ENCODE results near the gene BRMS1. TPM values are rescaled to one million over a fixed set of nuclear protein-coding genes. Genes with fewer than 3 reads are reported as not detected.

Gene BRMS1
- total and polyA plus RNA-seq, 2 experiments from 2014 or later: 39.7 to 48.6 TPM

- H3K9me3 ChIP-seq (ENCODE audit: low read depth): no peaks in the 10 kb centered on the region
- H3K4me2 ChIP-seq: peak overlapping the region; percentile 96
- no peaks in the 10 kb centered on the region for H4K20me1 ChIP-seq (ENCODE audit: insufficient read depth, poor library complexity, severe bottlenecking)
- no peaks in the 10 kb centered on the region for H3K27me3 ChIP-seq
- no peak overlapping the region for H2AFZ ChIP-seq
- peak; percentile 12 for DNase-seq (ENCODE audit: low spot score)
- WGBS (ENCODE audit: low lambda C conversion rate, missing lambda C conversion rate): 86% methylated on average over 41 of the region's 42 CpGs
- no peaks in the 10 kb centered on the region for H3K36me3 ChIP-seq (replicated peaks; ENCODE audit: insufficient read depth, low read depth)
- peaks cover 19% of the 10 kb centered on the region for H3K4me1 ChIP-seq (ENCODE audit: insufficient read depth)
- H3K9me2 ChIP-seq (replicated peaks; ENCODE audit: insufficient read depth): no peaks in the 10 kb centered on the region
- no peak overlapping the region for H3K4me3 ChIP-seq
- peaks cover 7% of the 10 kb centered on the region for H3K79me2 ChIP-seq
- peak overlapping the region; percentile 81 for H3K27ac ChIP-seq
- TF ChIP-seq EZH2 (IDR thresholded peaks at IDR 0.05; ENCODE audit: borderline replicate concordance): no peak
- no peak for TF ChIP-seq CTCF (IDR thresholded peaks at IDR 0.05; ENCODE audit: poor library complexity)
- no peak for TF ChIP-seq EZH2phosphoT487 (IDR thresholded peaks at IDR 0.05; ENCODE audit: low read depth, severe bottlenecking, unreplicated experiment)
Measured at GRCh38 chr11:66334605-66335442, 10.1 kb downstream of the BRMS1 start.

GRCh38 chr11:66333896-66334604 lies 10.9 kb downstream of the BRMS1 start:
- TF ChIP-seq EZH2phosphoT487 (IDR thresholded peaks at IDR 0.05; ENCODE audit: low read depth, severe bottlenecking, unreplicated experiment) (no peak), EZH2 (IDR thresholded peaks at IDR 0.05; ENCODE audit: borderline replicate concordance) (no peak), CTCF (IDR thresholded peaks at IDR 0.05; ENCODE audit: poor library complexity) (no peak)
- Histone ChIP-seq H4K20me1 (ENCODE audit: insufficient read depth, poor library complexity, severe bottlenecking) (no peaks in the 10 kb centered on the region), H3K9me2 (replicated peaks; ENCODE audit: insufficient read depth) (no peaks in the 10 kb centered on the region), H3K4me3 (no peak overlapping the region), H3K27me3 (no peaks in the 10 kb centered on the region), H3K9me3 (ENCODE audit: low read depth) (no peaks in the 10 kb centered on the region), H2AFZ (no peak overlapping the region), H3K27ac (no peak overlapping the region), H3K4me1 (ENCODE audit: insufficient read depth) (peaks cover 19% of the 10 kb centered on the region), H3K36me3 (replicated peaks; ENCODE audit: insufficient read depth, low read depth) (no peaks in the 10 kb centered on the region), H3K79me2 (peaks cover 7% of the 10 kb centered on the region), H3K4me2 (no peak overlapping the region)
- no peak for DNase-seq (ENCODE audit: low spot score)
- WGBS (ENCODE audit: low lambda C conversion rate, missing lambda C conversion rate): 94% methylated on average over 26 of the region's 29 CpGs

- Histone ChIP-seq H3K27me3 (no peaks in the 10 kb centered on the region), H3K4me3 (no peak overlapping the region), H3K79me2 (peaks cover 7% of the 10 kb centered on the region), H3K36me3 (replicated peaks; ENCODE audit: insufficient read depth, low read depth) (no peaks in the 10 kb centered on the region), H4K20me1 (ENCODE audit: insufficient read depth, poor library complexity, severe bottlenecking) (no peaks in the 10 kb centered on the region), H2AFZ (no peak overlapping the region), H3K27ac (no peak overlapping the region), H3K9me2 (replicated peaks; ENCODE audit: insufficient read depth) (no peaks in the 10 kb centered on the region), H3K4me1 (ENCODE audit: insufficient read depth) (peaks cover 26% of the 10 kb centered on the region), H3K9me3 (ENCODE audit: low read depth) (no peaks in the 10 kb centered on the region), H3K4me2 (no peak overlapping the region)
- no peak for TF ChIP-seq CTCF (IDR thresholded peaks at IDR 0.05; ENCODE audit: poor library complexity)
- TF ChIP-seq EZH2phosphoT487 (IDR thresholded peaks at IDR 0.05; ENCODE audit: low read depth, severe bottlenecking, unreplicated experiment): no peak
- TF ChIP-seq EZH2 (IDR thresholded peaks at IDR 0.05; ENCODE audit: borderline replicate concordance): no peak
- DNase-seq (ENCODE audit: low spot score): no peak
- WGBS (ENCODE audit: low lambda C conversion rate, missing lambda C conversion rate): 96% methylated on average over 19 of the region's 19 CpGs
Measured at GRCh38 chr11:66333220-66333877, 11.6 kb downstream of the BRMS1 start.
